ENCODE measurements around the gene UPF2. TPM values are rescaled to one million over a fixed set of nuclear protein-coding genes. Genes with fewer than 3 reads are reported as not detected.
"Not testable (repeated sequence)": the region's sequence is repeated elsewhere in the genome, so short reads cannot be mapped to it uniquely, and the experiment has no call there.

The UPF2 gene
- polyA plus RNA-seq, 6 donors from 2014 or later, result 5.0 to 24.1 (median 15.9) TPM

GRCh38 chr10:11891776-11892486 lies 150.7 kb downstream of the UPF2 start:
- H3K4me3 Mint-ChIP-seq, result no peak overlapping the region
- H3K9me3 Mint-ChIP-seq, result no peaks in the 10 kb centered on the region
- ATAC-seq (ENCODE audit: low read depth in 2 of 2) (no peak), DNase-seq (no peak)
- H3K27ac Mint-ChIP-seq, result peak overlapping the region in 3 of 6 donors; percentile 4 to 51 (median 25)
- no peaks in the 10 kb centered on the region for H3K4me1 Mint-ChIP-seq
- H3K27me3 Mint-ChIP-seq, result no peaks in the 10 kb centered on the region
- no peaks in the 10 kb centered on the region for H3K36me3 Mint-ChIP-seq

GRCh38 chr10:11889263-11889662 lies 153.3 kb downstream of the UPF2 start:
- not testable (repeated sequence) for H3K27ac Mint-ChIP-seq; H3K4me1 Mint-ChIP-seq; H3K36me3 Mint-ChIP-seq; ATAC-seq (ENCODE audit: low read depth in 2 of 2); DNase-seq; H3K4me3 Mint-ChIP-seq; H3K9me3 Mint-ChIP-seq; H3K27me3 Mint-ChIP-seq

GRCh38 chr10:11887381-11888227 lies 155.0 kb downstream of the UPF2 start:
- no peaks in the 10 kb centered on the region for H3K9me3 Mint-ChIP-seq
- no peaks in the 10 kb centered on the region for H3K27me3 Mint-ChIP-seq
- H3K4me3 Mint-ChIP-seq, result no peak overlapping the region
- DNase-seq, result no peak
- H3K27ac Mint-ChIP-seq, result peak overlapping the region in 1 of 6 donors; percentile 9
- H3K4me1 Mint-ChIP-seq, result no peaks in the 10 kb centered on the region
- ATAC-seq (ENCODE audit: low read depth in 2 of 2), result no peak
- H3K36me3 Mint-ChIP-seq, result no peaks in the 10 kb centered on the region

GRCh38 chr10:11886851-11887250 lies 155.8 kb downstream of the UPF2 start:
- no peaks in the 10 kb centered on the region for H3K9me3 Mint-ChIP-seq
- H3K36me3 Mint-ChIP-seq, result no peaks in the 10 kb centered on the region
- no peaks in the 10 kb centered on the region for H3K4me1 Mint-ChIP-seq
- H3K4me3 Mint-ChIP-seq, result peak overlapping the region in 1 of 8 donors; percentile 6
- no peaks in the 10 kb centered on the region for H3K27me3 Mint-ChIP-seq
- ATAC-seq (ENCODE audit: low read depth in 2 of 2) (peak in 1 of 2 donors; percentile 45), DNase-seq (no peak)
- no peak overlapping the region for H3K27ac Mint-ChIP-seq

GRCh38 chr10:11886138-11886474 lies 156.5 kb downstream of the UPF2 start:
- DNase-seq (no peak), ATAC-seq (ENCODE audit: low read depth in 2 of 2) (no peak)
- H3K4me3 Mint-ChIP-seq, result no peak overlapping the region
- no peaks in the 10 kb centered on the region for H3K4me1 Mint-ChIP-seq
- H3K27me3 Mint-ChIP-seq, result no peaks in the 10 kb centered on the region
- H3K36me3 Mint-ChIP-seq, result no peaks in the 10 kb centered on the region
- H3K27ac Mint-ChIP-seq, result no peak overlapping the region
- H3K9me3 Mint-ChIP-seq, result no peaks in the 10 kb centered on the region

- Mint-ChIP-seq H3K4me1 (no peaks in the 10 kb centered on the region), H3K9me3 (no peaks in the 10 kb centered on the region), H3K27ac (no peak overlapping the region), H3K27me3 (no peaks in the 10 kb centered on the region), H3K36me3 (no peaks in the 10 kb centered on the region), H3K4me3 (no peak overlapping the region)
- DNase-seq (no peak), ATAC-seq (ENCODE audit: low read depth in 2 of 2) (no peak)
These were observed 157.0 kb downstream of the UPF2 start for GRCh38 chr10:11885437-11886137.

GRCh38 chr10:11884706-11885423 lies 157.7 kb downstream of the UPF2 start:
- H3K4me1 Mint-ChIP-seq, result no peaks in the 10 kb centered on the region
- H3K9me3 Mint-ChIP-seq, result no peaks in the 10 kb centered on the region
- no peak overlapping the region for H3K4me3 Mint-ChIP-seq
- H3K36me3 Mint-ChIP-seq, result no peaks in the 10 kb centered on the region
- H3K27ac Mint-ChIP-seq, result no peak overlapping the region
- ATAC-seq (ENCODE audit: low read depth in 2 of 2) (no peak), DNase-seq (no peak)
- no peaks in the 10 kb centered on the region for H3K27me3 Mint-ChIP-seq

GRCh38 chr10:11882646-11883375 lies 159.8 kb downstream of the UPF2 start:
- no peaks in the 10 kb centered on the region for H3K4me1 Mint-ChIP-seq
- H3K4me3 Mint-ChIP-seq, result no peak overlapping the region
- H3K36me3 Mint-ChIP-seq, result no peaks in the 10 kb centered on the region
- DNase-seq (no peak), ATAC-seq (ENCODE audit: low read depth in 2 of 2) (no peak)
- no peaks in the 10 kb centered on the region for H3K9me3 Mint-ChIP-seq
- no peak overlapping the region for H3K27ac Mint-ChIP-seq
- no peaks in the 10 kb centered on the region for H3K27me3 Mint-ChIP-seq

- Mint-ChIP-seq H3K27ac (peak overlapping the region in 1 of 6 donors; percentile 61), H3K4me3 (no peak overlapping the region), H3K27me3 (no peaks in the 10 kb centered on the region), H3K36me3 (no peaks in the 10 kb centered on the region), H3K4me1 (no peaks in the 10 kb centered on the region), H3K9me3 (no peaks in the 10 kb centered on the region)
- ATAC-seq (ENCODE audit: low read depth in 2 of 2) (no peak), DNase-seq (no peak)
These were observed 160.9 kb downstream of the UPF2 start for GRCh38 chr10:11881477-11882417.

GRCh38 chr10:11881030-11881476 lies 161.6 kb downstream of the UPF2 start:
- H3K27me3 Mint-ChIP-seq, result no peaks in the 10 kb centered on the region
- H3K27ac Mint-ChIP-seq, result no peak overlapping the region
- DNase-seq, result no peak
- no peak for ATAC-seq (ENCODE audit: low read depth in 2 of 2)
- no peak overlapping the region for H3K4me3 Mint-ChIP-seq
- H3K36me3 Mint-ChIP-seq, result no peaks in the 10 kb centered on the region
- H3K4me1 Mint-ChIP-seq, result no peaks in the 10 kb centered on the region
- H3K9me3 Mint-ChIP-seq, result no peaks in the 10 kb centered on the region

GRCh38 chr10:11880151-11881029 lies 162.2 kb downstream of the UPF2 start:
- no peaks in the 10 kb centered on the region for H3K9me3 Mint-ChIP-seq
- H3K27me3 Mint-ChIP-seq, result no peaks in the 10 kb centered on the region
- no peak for DNase-seq
- peak overlapping the region in 1 of 6 donors; percentile 84 for H3K27ac Mint-ChIP-seq
- ATAC-seq (ENCODE audit: low read depth in 2 of 2), result no peak
- no peaks in the 10 kb centered on the region for H3K4me1 Mint-ChIP-seq
- H3K4me3 Mint-ChIP-seq, result no peak overlapping the region
- H3K36me3 Mint-ChIP-seq, result no peaks in the 10 kb centered on the region
